WTC11 (cell line): ENCODE measurements around the gene NCOA1. TPM values are rescaled to one million over a fixed set of nuclear protein-coding genes. Genes with fewer than 3 reads are reported as not detected.

Source experiments
- ATAC-seq: fragments of 200-7000 bp; cut with Tn5 transposase; 2 replicates; pipeline ENCODE4 v1.10.0; 2021; ENCODE audit warnings: mild to moderate bottlenecking, moderate library complexity
- CTCF ChIA-PET: fragments of 300-600 bp; sonication (Branson Sonifier 250); formaldehyde crosslinking; loops from one replicate; lab custom pipeline; 2021; ENCODE audit warnings: antibody characterized with exemption; lab: Charles Lee
- POLR2A ChIA-PET: fragments of 350-600 bp; sonication (Branson Sonifier 250); formaldehyde crosslinking; loops from one replicate; lab custom pipeline; 2021; ENCODE audit warnings: antibody characterized with exemption; lab: Charles Lee
- DNase-seq: peaks from one replicate; pipeline ENCODE4 v3.0.0; 2021; ENCODE audit warnings: low spot score
- H3K27ac Mint-ChIP-seq: 2 replicates; pipeline ENCODE4 v1.8.0; 2021; ENCODE audit warnings: mixed read lengths
- H3K27me3 Mint-ChIP-seq: 2 replicates; pipeline ENCODE4 v1.8.0; 2021; ENCODE audit warnings: low read depth, mild to moderate bottlenecking, moderate library complexity, mixed read lengths
- H3K36me3 Mint-ChIP-seq: 2 replicates; pipeline ENCODE4 v1.8.0; 2021; ENCODE audit warnings: mixed read lengths
- H3K4me1 Mint-ChIP-seq: 2 replicates; pipeline ENCODE4 v1.8.0; 2022; ENCODE audit warnings: mixed read lengths
- H3K4me3 Mint-ChIP-seq: 2 replicates; pipeline ENCODE4 v1.8.0; 2021; ENCODE audit warnings: mild to moderate bottlenecking, moderate library complexity, mixed read lengths
- H3K9me3 Mint-ChIP-seq: 2 replicates; pipeline ENCODE4 v1.8.0; 2021; ENCODE audit warnings: mixed read lengths
- ATF1 ChIP-seq: sonication (generic); formaldehyde crosslinking; IDR thresholded peaks from 2 replicates; pipeline ENCODE4 v1.8.1; 2023; ENCODE audit warnings: mild to moderate bottlenecking, moderate library complexity, missing genetic modification reagents
- CREM ChIP-seq: sonication (generic); formaldehyde crosslinking; IDR thresholded peaks from 2 replicates; pipeline ENCODE4 v1.8.1; 2022; ENCODE audit warnings: mild to moderate bottlenecking, missing genetic modification reagents, moderate library complexity
- CTCF ChIP-seq: fragments of 200-600 bp; IDR thresholded peaks from 2 replicates; pipeline ENCODE4 v1.8.0; 2022; ENCODE audit warnings: antibody characterized with exemption
- ELF4 ChIP-seq: sonication (generic); formaldehyde crosslinking; IDR thresholded peaks from 2 replicates; pipeline ENCODE4 v1.8.1; 2022; ENCODE audit warnings: low read depth, mild to moderate bottlenecking, moderate library complexity, missing genetic modification reagents
- ESRRA ChIP-seq: sonication (generic); formaldehyde crosslinking; IDR thresholded peaks from 2 replicates; pipeline ENCODE4 v1.8.1; 2022; ENCODE audit warnings: mild to moderate bottlenecking, missing genetic modification reagents, borderline replicate concordance
- FOXJ3 ChIP-seq: sonication (generic); formaldehyde crosslinking; IDR thresholded peaks from 2 replicates; pipeline ENCODE4 v1.9.0; 2021; ENCODE audit warnings: missing genetic modification reagents, mild to moderate bottlenecking, borderline replicate concordance
- FOXP1 ChIP-seq: sonication (generic); formaldehyde crosslinking; IDR thresholded peaks from 2 replicates; pipeline ENCODE4 v1.8.0; 2022; ENCODE audit warnings: missing genetic modification reagents, mild to moderate bottlenecking, moderate library complexity, borderline replicate concordance
- FOXP4 ChIP-seq: sonication (generic); formaldehyde crosslinking; IDR thresholded peaks from 2 replicates; pipeline ENCODE4 v1.8.0; 2022; ENCODE audit warnings: mild to moderate bottlenecking, missing genetic modification reagents
- NFATC4 ChIP-seq: fragments of 250-450 bp; sonication (Bioruptor Pico); IDR thresholded peaks from 2 replicates; pipeline ENCODE4 v1.9.0; 2021; ENCODE audit warnings: mild to moderate bottlenecking
- NFYB ChIP-seq: sonication (generic); formaldehyde crosslinking; conservative IDR thresholded peaks from 2 replicates; pipeline ENCODE4 v1.8.0; 2022; ENCODE audit warnings: low read depth, missing genetic modification reagents
- NR2C2 ChIP-seq: sonication (generic); formaldehyde crosslinking; IDR thresholded peaks from 2 replicates; pipeline ENCODE4 v1.8.0; 2022; ENCODE audit warnings: mild to moderate bottlenecking, missing genetic modification reagents
- NR3C1 ChIP-seq: sonication (generic); formaldehyde crosslinking; conservative IDR thresholded peaks from 2 replicates; pipeline ENCODE4 v1.8.1; 2023; ENCODE audit warnings: low read depth, mild to moderate bottlenecking, missing genetic modification reagents
- OVOL2 ChIP-seq: fragments of 250-450 bp; sonication (Bioruptor Pico); IDR thresholded peaks from 2 replicates; pipeline ENCODE4 v1.9.0; 2021; ENCODE audit warnings: mild to moderate bottlenecking, borderline replicate concordance
- PRRX2 ChIP-seq: fragments of 250-450 bp; sonication (Bioruptor Pico); IDR thresholded peaks from 2 replicates; pipeline ENCODE4 v1.8.0; 2021; ENCODE audit warnings: mild to moderate bottlenecking
- ZBTB21 ChIP-seq: sonication (generic); formaldehyde crosslinking; IDR thresholded peaks from 2 replicates; pipeline ENCODE4 v1.8.1; 2023; ENCODE audit warnings: mild to moderate bottlenecking, missing genetic modification reagents, borderline replicate concordance
- ZNF121 ChIP-seq: sonication (generic); formaldehyde crosslinking; IDR thresholded peaks from 2 replicates; pipeline ENCODE4 v1.8.0; 2023; ENCODE audit warnings: missing genetic modification reagents
- ZNF396 ChIP-seq: fragments of 250-450 bp; sonication (Bioruptor Pico); IDR thresholded peaks from 2 replicates; pipeline ENCODE4 v1.8.0; 2021; ENCODE audit warnings: mild to moderate bottlenecking, moderate library complexity, borderline replicate concordance
- ZNF423 ChIP-seq: fragments of 250-450 bp; sonication (Bioruptor Pico); IDR thresholded peaks from 2 replicates; pipeline ENCODE4 v2.1.2; 2022; ENCODE audit warnings: mild to moderate bottlenecking, moderate library complexity
- total RNA-seq: library from RNA; stranded (reverse); gene quantifications from 3 replicates; pipeline ENCODE4 v1.2.3, GENCODE V29; 2021
- TF ChIP-seq, protein P1 (sequence below): sonication (generic); formaldehyde crosslinking; IDR thresholded peaks from 2 replicates; pipeline ENCODE4 v1.8.0; 2023; ENCODE audit warnings: missing genetic modification reagents
- TF ChIP-seq, protein P2 (sequence below): sonication (generic); formaldehyde crosslinking; IDR thresholded peaks from 2 replicates; pipeline ENCODE4 v1.8.1; 2022; ENCODE audit warnings: low read depth, mild to moderate bottlenecking, moderate library complexity, missing genetic modification reagents, borderline replicate concordance

Gene NCOA1
- total RNA-seq, 1 experiment from 2014 or later: 16.9 TPM

GRCh38 chr2:24730481-24730880 lies 239.4 kb downstream of the NCOA1 start:
- DNase-seq (no peak), ATAC-seq (no peak)
- ChIA-PET CTCF (no interaction called here), POLR2A (no interaction called here)
- no peaks in the 10 kb centered on the region for H3K9me3 Mint-ChIP-seq
- no peaks in the 10 kb centered on the region for H3K27me3 Mint-ChIP-seq
- no peaks in the 10 kb centered on the region for H3K4me1 Mint-ChIP-seq
- H3K36me3 Mint-ChIP-seq: 0 out of 2 replicates have a peak, but pooled peaks cover 3% of the 10 kb centered on the region
- H3K4me3 Mint-ChIP-seq: no peak overlapping the region
- H3K27ac Mint-ChIP-seq: no peak overlapping the region
- TF ChIP-seq ESRRA (no peak), FOXJ3 (CRISPR knock-in tag) (no peak), OVOL2 (no peak), ATF1 (no peak), ELF4 (CRISPR knock-in tag) (no peak), FOXP1 (CRISPR knock-in tag) (no peak)
- TF ChIP-seq, protein P1, sequence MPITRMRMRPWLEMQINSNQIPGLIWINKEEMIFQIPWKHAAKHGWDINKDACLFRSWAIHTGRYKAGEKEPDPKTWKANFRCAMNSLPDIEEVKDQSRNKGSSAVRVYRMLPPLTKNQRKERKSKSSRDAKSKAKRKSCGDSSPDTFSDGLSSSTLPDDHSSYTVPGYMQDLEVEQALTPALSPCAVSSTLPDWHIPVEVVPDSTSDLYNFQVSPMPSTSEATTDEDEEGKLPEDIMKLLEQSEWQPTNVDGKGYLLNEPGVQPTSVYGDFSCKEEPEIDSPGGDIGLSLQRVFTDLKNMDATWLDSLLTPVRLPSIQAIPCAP (CRISPR knock-in tag): no peak

- Mint-ChIP-seq H3K4me3 (no peak overlapping the region), H3K4me1 (no peaks in the 10 kb centered on the region), H3K27ac (no peak overlapping the region), H3K9me3 (no peaks in the 10 kb centered on the region), H3K27me3 (no peaks in the 10 kb centered on the region), H3K36me3 (0 out of 2 replicates have a peak, but pooled peaks cover 3% of the 10 kb centered on the region)
- DNase-seq (no peak), ATAC-seq (no peak)
- ChIA-PET POLR2A (no interaction called here), CTCF (no interaction called here)
- TF ChIP-seq FOXP4: no peak
- no peak for TF ChIP-seq NFATC4 (CRISPR knock-in tag)
- no peak for TF ChIP-seq CTCF
- no peak for TF ChIP-seq NFYB (CRISPR knock-in tag)
- no peak for TF ChIP-seq NR3C1 (CRISPR knock-in tag)
- TF ChIP-seq OVOL2: no peak
- TF ChIP-seq CREM (CRISPR knock-in tag): no peak
- TF ChIP-seq, protein P2, sequence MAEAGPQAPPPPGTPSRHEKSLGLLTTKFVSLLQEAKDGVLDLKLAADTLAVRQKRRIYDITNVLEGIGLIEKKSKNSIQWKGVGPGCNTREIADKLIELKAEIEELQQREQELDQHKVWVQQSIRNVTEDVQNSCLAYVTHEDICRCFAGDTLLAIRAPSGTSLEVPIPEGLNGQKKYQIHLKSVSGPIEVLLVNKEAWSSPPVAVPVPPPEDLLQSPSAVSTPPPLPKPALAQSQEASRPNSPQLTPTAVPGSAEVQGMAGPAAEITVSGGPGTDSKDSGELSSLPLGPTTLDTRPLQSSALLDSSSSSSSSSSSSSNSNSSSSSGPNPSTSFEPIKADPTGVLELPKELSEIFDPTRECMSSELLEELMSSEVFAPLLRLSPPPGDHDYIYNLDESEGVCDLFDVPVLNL (CRISPR knock-in tag): no peak
- TF ChIP-seq, protein P1 (CRISPR knock-in tag): no peak
- TF ChIP-seq PRRX2 (CRISPR knock-in tag): no peak
- TF ChIP-seq ZNF423 (CRISPR knock-in tag): no peak
- no peak for TF ChIP-seq NR2C2 (CRISPR knock-in tag)
- TF ChIP-seq ZNF396 (CRISPR knock-in tag): no peak
- no peak for TF ChIP-seq ZBTB21
- TF ChIP-seq ZNF121 (CRISPR knock-in tag): no peak
Measured at GRCh38 chr2:24731040-24731439, 240.0 kb downstream of the NCOA1 start.
